Cardiac fibroblast (primary cell): ENCODE data around the gene SMAD9.
A peak's percentile ranks its signal among the peaks of the same experiment; 100 is the strongest.

Experiments used
- DNase-seq, 2 donors: peaks; one replicate each; pipeline versions ENCODE4 v3.0.0 to v3.0.0-alpha.2; 2010; ENCODE audit warnings: low read depth in 2 of 2
- H3K4me3 ChIP-seq, 2 donors: replicated peaks in 1 of 2; 1 replicate in 1 of 2; 2 replicates in 1 of 2; pipeline ENCODE4 v1.5.1; 2011; ENCODE audit warnings: low read depth in 2 of 2, low read length in 2 of 2, mild to moderate bottlenecking in 2 of 2, moderate library complexity in 1 of 2
- TF ChIP-seq, protein P1 (sequence below): IDR thresholded peaks from one replicate; pipeline ENCODE4 v1.5.1; 2011; ENCODE audit warnings: low read depth, mild to moderate bottlenecking, low read length, inconsistent platforms

Gene SMAD9

GRCh38 chr13:36919833-36920615 is at the start of gene SMAD9:
TSS of gene SMAD9 (minus strand) at chr13:36920238. CDS start at chr13:36879689, 40,549 bp downstream.
- TF ChIP-seq, protein P1, sequence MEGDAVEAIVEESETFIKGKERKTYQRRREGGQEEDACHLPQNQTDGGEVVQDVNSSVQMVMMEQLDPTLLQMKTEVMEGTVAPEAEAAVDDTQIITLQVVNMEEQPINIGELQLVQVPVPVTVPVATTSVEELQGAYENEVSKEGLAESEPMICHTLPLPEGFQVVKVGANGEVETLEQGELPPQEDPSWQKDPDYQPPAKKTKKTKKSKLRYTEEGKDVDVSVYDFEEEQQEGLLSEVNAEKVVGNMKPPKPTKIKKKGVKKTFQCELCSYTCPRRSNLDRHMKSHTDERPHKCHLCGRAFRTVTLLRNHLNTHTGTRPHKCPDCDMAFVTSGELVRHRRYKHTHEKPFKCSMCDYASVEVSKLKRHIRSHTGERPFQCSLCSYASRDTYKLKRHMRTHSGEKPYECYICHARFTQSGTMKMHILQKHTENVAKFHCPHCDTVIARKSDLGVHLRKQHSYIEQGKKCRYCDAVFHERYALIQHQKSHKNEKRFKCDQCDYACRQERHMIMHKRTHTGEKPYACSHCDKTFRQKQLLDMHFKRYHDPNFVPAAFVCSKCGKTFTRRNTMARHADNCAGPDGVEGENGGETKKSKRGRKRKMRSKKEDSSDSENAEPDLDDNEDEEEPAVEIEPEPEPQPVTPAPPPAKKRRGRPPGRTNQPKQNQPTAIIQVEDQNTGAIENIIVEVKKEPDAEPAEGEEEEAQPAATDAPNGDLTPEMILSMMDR: no peak
- peak within 1 kb of the TSS; percentile 69 for H3K4me3 ChIP-seq
- peak; percentile 61 to 79 for DNase-seq

DNA sequence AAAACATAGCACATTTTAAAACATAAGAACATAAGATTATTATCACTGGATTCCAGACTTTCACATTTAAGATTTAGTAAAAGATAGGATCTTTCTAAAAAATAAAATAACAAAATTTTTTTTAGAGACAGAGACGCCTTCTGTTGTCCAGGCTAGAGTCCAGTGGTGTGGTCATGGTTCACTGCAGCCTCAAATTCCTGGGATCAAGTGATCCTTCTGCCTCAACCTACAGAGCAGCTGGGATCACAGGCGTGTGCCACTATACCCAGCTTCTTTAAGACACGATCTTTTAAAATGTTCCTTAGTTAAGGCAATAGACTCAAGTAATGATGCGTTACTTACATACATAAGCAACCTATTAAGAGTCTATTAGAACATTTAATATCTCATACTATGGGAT is 46.4 kb upstream of the SMAD9 start:
- no peak overlapping the region for H3K4me3 ChIP-seq
- DNase-seq: no peak
- TF ChIP-seq, protein P1: no peak

GRCh38 chr13:36965767-36966166 is 45.7 kb upstream of the SMAD9 start:
- peak; percentile 79 to 92 for DNase-seq
- TF ChIP-seq, protein P1: no peak
- no peak overlapping the region for H3K4me3 ChIP-seq

- DNase-seq: no peak
- H3K4me3 ChIP-seq: no peak overlapping the region
- TF ChIP-seq, protein P1: no peak
These were observed 39.5 kb upstream of the SMAD9 start for GRCh38 chr13:36959456-36960116.

DNA sequence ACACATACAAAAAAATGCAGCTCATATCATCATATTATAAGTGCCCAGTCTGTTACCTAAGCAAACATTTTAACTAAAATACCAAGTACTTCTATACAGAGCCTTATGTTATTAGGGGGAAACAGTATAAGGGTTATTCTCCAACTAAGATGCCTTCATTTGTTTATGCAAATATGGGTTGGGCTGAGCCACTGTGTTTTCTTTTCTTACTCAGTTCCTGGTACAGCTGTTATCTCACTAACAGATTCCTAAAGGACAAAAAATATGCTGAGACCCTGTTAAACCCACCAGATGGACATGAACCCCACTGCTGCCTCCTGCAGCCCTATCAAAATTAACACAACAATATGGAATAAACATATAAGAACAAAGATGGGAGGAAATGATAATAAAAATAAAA is 34.5 kb upstream of the SMAD9 start:
- DNase-seq: peak in 1 of 2 donors; percentile 7
- H3K4me3 ChIP-seq: no peak overlapping the region
- TF ChIP-seq, protein P1: no peak

GRCh38 chr13:36950920-36951319 is 30.9 kb upstream of the SMAD9 start:
- DNase-seq: no peak
- H3K4me3 ChIP-seq: no peak overlapping the region
- TF ChIP-seq, protein P1: no peak
